ENCODE results near the gene PSMB7. TPM values are rescaled to one million over a fixed set of nuclear protein-coding genes. Genes with fewer than 3 reads are reported as not detected.

PSMB7 gene
- total and polyA plus RNA-seq, 2 donors (not counting 1 experiment from before 2014, with no cell fraction given): 69.5 to 73.1 TPM

GRCh38 chr9:124303762-124304161 is 111.5 kb downstream of the PSMB7 start:
- intact Hi-C loops (cut with micrococcal nuclease): no loop called here
- peaks cover 4 to 50% of the 10 kb centered on the region in 2 experiments for H3K36me3 ChIP-seq (replicated peaks in 1 of 2; ENCODE audit: control extremely low read depth in 1 of 2, control insufficient read depth in 1 of 2, extremely low read depth in 1 of 2, insufficient read depth in 2 of 2, low read length in 1 of 2)
- H3K79me2 ChIP-seq (ENCODE audit: control insufficient read depth, insufficient read depth, low read length): peaks cover 67% of the 10 kb centered on the region
- CTCF ChIA-PET: interaction anchor here (0.6 to 2.3 kb wide), 3 partner anchors 15 to 225 kb away, joined by 3 to 12 read pairs (median 4); no protein-coding TSS in a partner anchor
- TF ChIP-seq EZH2 (IDR thresholded peaks at IDR 0.05; ENCODE audit: borderline replicate concordance, insufficient read depth, low read depth, low read length, poor library complexity, severe bottlenecking): no peak
- TF ChIP-seq, protein P1, sequence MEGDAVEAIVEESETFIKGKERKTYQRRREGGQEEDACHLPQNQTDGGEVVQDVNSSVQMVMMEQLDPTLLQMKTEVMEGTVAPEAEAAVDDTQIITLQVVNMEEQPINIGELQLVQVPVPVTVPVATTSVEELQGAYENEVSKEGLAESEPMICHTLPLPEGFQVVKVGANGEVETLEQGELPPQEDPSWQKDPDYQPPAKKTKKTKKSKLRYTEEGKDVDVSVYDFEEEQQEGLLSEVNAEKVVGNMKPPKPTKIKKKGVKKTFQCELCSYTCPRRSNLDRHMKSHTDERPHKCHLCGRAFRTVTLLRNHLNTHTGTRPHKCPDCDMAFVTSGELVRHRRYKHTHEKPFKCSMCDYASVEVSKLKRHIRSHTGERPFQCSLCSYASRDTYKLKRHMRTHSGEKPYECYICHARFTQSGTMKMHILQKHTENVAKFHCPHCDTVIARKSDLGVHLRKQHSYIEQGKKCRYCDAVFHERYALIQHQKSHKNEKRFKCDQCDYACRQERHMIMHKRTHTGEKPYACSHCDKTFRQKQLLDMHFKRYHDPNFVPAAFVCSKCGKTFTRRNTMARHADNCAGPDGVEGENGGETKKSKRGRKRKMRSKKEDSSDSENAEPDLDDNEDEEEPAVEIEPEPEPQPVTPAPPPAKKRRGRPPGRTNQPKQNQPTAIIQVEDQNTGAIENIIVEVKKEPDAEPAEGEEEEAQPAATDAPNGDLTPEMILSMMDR (IDR thresholded peaks at IDR 0.05): no peak
- H3K27me3 Mint-ChIP-seq: no peaks in the 10 kb centered on the region
- 98% methylated on average over 10 of the region's 14 CpGs for WGBS (ENCODE audit: insufficient coverage)
- H4K20me1 ChIP-seq (ENCODE audit: control insufficient read depth, insufficient read depth, low read length, poor library complexity, severe bottlenecking): peaks cover 47% of the 10 kb centered on the region
- POLR2A ChIA-PET: no interaction called here
- no peak overlapping the region for H3K4me3 Mint-ChIP-seq
- ATAC-seq (ENCODE audit: low read depth) (no peak), DNase-seq (no peak)
- H3K9ac ChIP-seq (ENCODE audit: low read length): no peak overlapping the region
- no peak overlapping the region for H3K27ac Mint-ChIP-seq
- H2AFZ ChIP-seq (ENCODE audit: insufficient read depth, low read depth, low read length, poor library complexity, severe bottlenecking): no peak overlapping the region
- H3K27ac ChIP-seq (ENCODE audit: low read length in 2 of 2): no peak overlapping the region
- no peak overlapping the region for H3K4me3 ChIP-seq (ENCODE audit: control extremely low read depth in 1 of 5, extremely low read depth in 1 of 5, insufficient read depth in 1 of 5, low read depth in 2 of 5, low read length in 4 of 5)
- no peaks in the 10 kb centered on the region for H3K27me3 ChIP-seq (replicated peaks in 1 of 4; ENCODE audit: control extremely low read depth in 1 of 4, control insufficient read depth in 3 of 4, insufficient read depth in 4 of 4, low read length in 3 of 4)
- H3K9me3 Mint-ChIP-seq (ENCODE audit: insufficient read depth): no peaks in the 10 kb centered on the region
- H3K4me1 ChIP-seq (ENCODE audit: control insufficient read depth in 2 of 2, insufficient read depth in 2 of 2, low read length in 2 of 2): peaks cover 12 to 13% of the 10 kb centered on the region in 2 donors
- no peak overlapping the region for H3K4me2 ChIP-seq (replicated peaks; ENCODE audit: low read depth, low read length, poor library complexity, severe bottlenecking)
- H3K4me1 Mint-ChIP-seq: peaks cover 17% of the 10 kb centered on the region
- no peaks in the 10 kb centered on the region for H3K9me3 ChIP-seq (ENCODE audit: control extremely low read depth in 1 of 3, control insufficient read depth in 2 of 3, insufficient read depth in 1 of 3, low read length in 2 of 3)

Other genes starting within 250 kb of the PSMB7 start
- gene NEK6, start 157.5 kb downstream of the PSMB7 start, total RNA-seq: 63.1 and 66.3 TPM in 2 replicates
- 14.8 and 40.0 TPM in 2 replicates for gene NEK6, start 157.5 kb downstream of the PSMB7 start, polyA plus RNA-seq
- not detected in 2 replicates for gene ADGRD2, start 35.0 kb upstream of the PSMB7 start, total RNA-seq
- not detected in 2 replicates for gene ADGRD2, start 35.0 kb upstream of the PSMB7 start, polyA plus RNA-seq
- gene NR5A1, start 92.0 kb upstream of the PSMB7 start, total RNA-seq: not detected in 2 replicates
- not detected in 2 replicates for gene NR5A1, start 92.0 kb upstream of the PSMB7 start, polyA plus RNA-seq

Measured in B cell (primary cell).